HepG2 (cell line): ENCODE results near the gene SRSF8. TPM values are rescaled to one million over a fixed set of nuclear protein-coding genes. Genes with fewer than 3 reads are reported as not detected.

ENCODE experiments used
- CENPX ChIP-seq: sonication (generic); formaldehyde crosslinking; IDR thresholded peaks from 2 replicates; pipeline ENCODE4 v1.9.0; 2021; ENCODE audit warnings: mild to moderate bottlenecking, missing genetic modification reagents, moderate library complexity
- DPF2 ChIP-seq: sonication (generic); formaldehyde crosslinking; IDR thresholded peaks from 2 replicates; pipeline ENCODE4 v1.4.0; 2020; ENCODE audit warnings: mild to moderate bottlenecking, low read depth, missing genetic modification reagents, borderline replicate concordance
- FOXA3 ChIP-seq: IDR thresholded peaks from 2 replicates; pipeline ENCODE4 v1.6.1; 2016; ENCODE audit warnings: missing genetic modification reagents, missing compliant biosample characterization
- KLF9 ChIP-seq: IDR thresholded peaks from 2 replicates; pipeline ENCODE4 v1.6.1; 2016; ENCODE audit warnings: low read depth
- REPIN1 ChIP-seq: sonication (generic); formaldehyde crosslinking; IDR thresholded peaks from 2 replicates; pipeline ENCODE4 v1.8.0; 2022; ENCODE audit warnings: missing genetic modification reagents, low read depth, mild to moderate bottlenecking, borderline replicate concordance
- RFX1 ChIP-seq: fragments of 450-650 bp; IDR thresholded peaks from 2 replicates; pipeline ENCODE4 v1.6.1; 2017
- TCF7 ChIP-seq: sonication (generic); IDR thresholded peaks from 2 replicates; pipeline ENCODE4 v1.6.1; 2016; ENCODE audit warnings: antibody characterized with exemption, low read depth
- ZNF337 ChIP-seq: sonication (generic); formaldehyde crosslinking; IDR thresholded peaks from 2 replicates; pipeline ENCODE4 v1.5.1; 2020; ENCODE audit warnings: missing genetic modification reagents, low read depth, mild to moderate bottlenecking, borderline replicate concordance
- ZNF615 ChIP-seq: sonication (generic); formaldehyde crosslinking; IDR thresholded peaks from 2 replicates; pipeline ENCODE4 v1.5.0; 2020; ENCODE audit warnings: mild to moderate bottlenecking, missing genetic modification reagents, borderline replicate concordance
- ZNF790 ChIP-seq: sonication (generic); formaldehyde crosslinking; IDR thresholded peaks from 2 replicates; pipeline ENCODE4 v1.8.0; 2022; ENCODE audit warnings: missing genetic modification reagents, mild to moderate bottlenecking, borderline replicate concordance
- ZSCAN22 ChIP-seq: sonication (generic); formaldehyde crosslinking; IDR thresholded peaks from 2 replicates; pipeline ENCODE4 v1.4.0; 2020; ENCODE audit warnings: mild to moderate bottlenecking, missing genetic modification reagents
- polyA plus RNA-seq, 8 experiments: library from polyadenylated mRNA; depleted of rRNA in 3 of 8; stranded (reverse) in 7 of 8; unstranded in 1 of 8; fragments of >200 nt; fragmentation: Illumina TruSeq in 4 of 8; extraction: Trizol in 4 of 8; gene quantifications; 2 replicates each; pipeline versions ENCODE4 v1.2.1 to v1.2.3, GENCODE V29; 2011 to 2016; ENCODE audit warnings: low read depth in 4 of 8, missing spikeins in 1 of 8, mixed read lengths in 1 of 8; ENCODE audit not compliant: insufficient read depth in 1 of 8
- total RNA-seq, 5 experiments: library from RNA; depleted of rRNA; stranded (reverse); fragments of >200 nt; fragmentation: Illumina TruSeq; extraction: Trizol; gene quantifications; 2 replicates each; pipeline ENCODE4 v1.2.3, GENCODE V29; 2016; ENCODE audit warnings: low read depth in 1 of 5
- TF ChIP-seq, protein P1 (sequence below): sonication (generic); formaldehyde crosslinking; IDR thresholded peaks from 2 replicates; pipeline ENCODE4 v1.4.0; 2020; ENCODE audit warnings: missing genetic modification reagents
- TF ChIP-seq, protein P2 (sequence below): sonication (generic); formaldehyde crosslinking; IDR thresholded peaks from 2 replicates; pipeline ENCODE4 v1.9.0; 2021; ENCODE audit warnings: missing genetic modification reagents, borderline replicate concordance
- TF ChIP-seq, protein P3 (sequence below): sonication (generic); formaldehyde crosslinking; conservative IDR thresholded peaks from 2 replicates; pipeline ENCODE4 v1.4.0; 2020; ENCODE audit warnings: mild to moderate bottlenecking, missing genetic modification reagents, moderate library complexity
- TF ChIP-seq, protein P4 (sequence below): sonication (generic); formaldehyde crosslinking; IDR thresholded peaks from 2 replicates; pipeline ENCODE4 v1.8.0; 2022; ENCODE audit warnings: missing genetic modification reagents, mild to moderate bottlenecking, moderate library complexity, borderline replicate concordance
- TF ChIP-seq, protein P5 (sequence below): sonication (generic); formaldehyde crosslinking; IDR thresholded peaks from 2 replicates; pipeline ENCODE4 v1.5.0; 2020; ENCODE audit warnings: missing genetic modification reagents, mild to moderate bottlenecking, borderline replicate concordance
- TF ChIP-seq, protein P6 (sequence below): fragments of 450-650 bp; IDR thresholded peaks from 2 replicates; pipeline ENCODE4 v1.6.1; 2016

The SRSF8 gene
- total and polyA plus RNA-seq, 2 of the 13 experiments (the other 11 are each of a cell fraction or from before 2014, with no cell fraction given): 21.8 to 25.8 TPM

DNA sequence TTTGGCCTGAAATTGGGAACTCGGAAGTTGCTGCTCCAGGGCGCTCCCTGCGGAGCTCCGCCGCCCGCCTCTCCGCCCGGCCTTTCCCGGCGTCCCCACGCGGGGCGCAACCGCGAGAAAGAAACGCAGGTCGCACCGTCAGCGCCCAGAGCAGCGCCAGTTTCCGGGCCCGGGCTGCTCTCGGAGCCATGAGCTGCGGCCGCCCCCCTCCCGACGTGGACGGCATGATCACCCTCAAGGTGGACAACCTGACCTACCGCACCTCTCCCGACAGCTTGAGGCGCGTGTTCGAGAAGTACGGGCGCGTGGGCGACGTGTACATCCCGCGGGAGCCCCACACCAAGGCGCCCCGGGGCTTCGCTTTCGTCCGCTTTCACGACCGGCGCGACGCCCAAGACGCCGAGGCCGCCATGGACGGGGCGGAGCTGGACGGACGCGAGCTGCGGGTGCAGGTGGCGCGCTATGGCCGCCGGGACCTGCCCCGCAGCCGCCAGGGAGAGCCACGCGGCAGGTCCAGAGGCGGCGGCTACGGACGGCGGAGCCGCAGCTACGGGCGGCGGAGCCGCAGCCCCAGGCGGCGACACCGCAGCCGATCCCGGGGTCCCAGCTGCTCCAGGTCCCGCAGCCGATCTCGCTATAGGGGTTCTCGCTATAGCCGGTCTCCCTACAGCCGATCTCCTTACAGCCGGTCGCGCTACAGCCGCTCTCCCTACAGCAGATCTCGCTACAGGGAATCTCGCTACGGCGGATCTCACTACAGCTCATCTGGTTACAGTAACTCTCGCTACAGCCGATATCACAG, 521 bp downstream of the SRSF8 start (continued):
- TF ChIP-seq TCF7 (no peak), RFX1 (no peak), ZSCAN22 (CRISPR knock-in tag) (peak; percentile 54; the same call in 1 of the 2 replicates), ZNF790 (CRISPR knock-in tag) (0 out of 2 replicates have a peak, but pooled peaks have one; percentile 47), CENPX (no peak), FOXA3 (CRISPR knock-in tag) (no peak), ZNF337 (CRISPR knock-in tag) (peak; percentile 31; the same call in 1 of the 2 replicates), DPF2 (no peak), KLF9 (no peak), ZNF615 (CRISPR knock-in tag) (no peak), REPIN1 (peak; percentile 42; the same call in 1 of the 2 replicates)
- TF ChIP-seq, protein P1, sequence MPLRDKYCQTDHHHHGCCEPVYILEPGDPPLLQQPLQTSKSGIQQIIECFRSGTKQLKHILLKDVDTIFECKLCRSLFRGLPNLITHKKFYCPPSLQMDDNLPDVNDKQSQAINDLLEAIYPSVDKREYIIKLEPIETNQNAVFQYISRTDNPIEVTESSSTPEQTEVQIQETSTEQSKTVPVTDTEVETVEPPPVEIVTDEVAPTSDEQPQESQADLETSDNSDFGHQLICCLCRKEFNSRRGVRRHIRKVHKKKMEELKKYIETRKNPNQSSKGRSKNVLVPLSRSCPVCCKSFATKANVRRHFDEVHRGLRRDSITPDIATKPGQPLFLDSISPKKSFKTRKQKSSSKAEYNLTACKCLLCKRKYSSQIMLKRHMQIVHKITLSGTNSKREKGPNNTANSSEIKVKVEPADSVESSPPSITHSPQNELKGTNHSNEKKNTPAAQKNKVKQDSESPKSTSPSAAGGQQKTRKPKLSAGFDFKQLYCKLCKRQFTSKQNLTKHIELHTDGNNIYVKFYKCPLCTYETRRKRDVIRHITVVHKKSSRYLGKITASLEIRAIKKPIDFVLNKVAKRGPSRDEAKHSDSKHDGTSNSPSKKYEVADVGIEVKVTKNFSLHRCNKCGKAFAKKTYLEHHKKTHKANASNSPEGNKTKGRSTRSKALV (CRISPR knock-in tag): peak; percentile 59; the same call in 1 of the 2 replicates
- TF ChIP-seq, protein P2, sequence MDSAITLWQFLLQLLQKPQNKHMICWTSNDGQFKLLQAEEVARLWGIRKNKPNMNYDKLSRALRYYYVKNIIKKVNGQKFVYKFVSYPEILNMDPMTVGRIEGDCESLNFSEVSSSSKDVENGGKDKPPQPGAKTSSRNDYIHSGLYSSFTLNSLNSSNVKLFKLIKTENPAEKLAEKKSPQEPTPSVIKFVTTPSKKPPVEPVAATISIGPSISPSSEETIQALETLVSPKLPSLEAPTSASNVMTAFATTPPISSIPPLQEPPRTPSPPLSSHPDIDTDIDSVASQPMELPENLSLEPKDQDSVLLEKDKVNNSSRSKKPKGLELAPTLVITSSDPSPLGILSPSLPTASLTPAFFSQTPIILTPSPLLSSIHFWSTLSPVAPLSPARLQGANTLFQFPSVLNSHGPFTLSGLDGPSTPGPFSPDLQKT (CRISPR knock-in tag): no peak
- TF ChIP-seq, protein P3, sequence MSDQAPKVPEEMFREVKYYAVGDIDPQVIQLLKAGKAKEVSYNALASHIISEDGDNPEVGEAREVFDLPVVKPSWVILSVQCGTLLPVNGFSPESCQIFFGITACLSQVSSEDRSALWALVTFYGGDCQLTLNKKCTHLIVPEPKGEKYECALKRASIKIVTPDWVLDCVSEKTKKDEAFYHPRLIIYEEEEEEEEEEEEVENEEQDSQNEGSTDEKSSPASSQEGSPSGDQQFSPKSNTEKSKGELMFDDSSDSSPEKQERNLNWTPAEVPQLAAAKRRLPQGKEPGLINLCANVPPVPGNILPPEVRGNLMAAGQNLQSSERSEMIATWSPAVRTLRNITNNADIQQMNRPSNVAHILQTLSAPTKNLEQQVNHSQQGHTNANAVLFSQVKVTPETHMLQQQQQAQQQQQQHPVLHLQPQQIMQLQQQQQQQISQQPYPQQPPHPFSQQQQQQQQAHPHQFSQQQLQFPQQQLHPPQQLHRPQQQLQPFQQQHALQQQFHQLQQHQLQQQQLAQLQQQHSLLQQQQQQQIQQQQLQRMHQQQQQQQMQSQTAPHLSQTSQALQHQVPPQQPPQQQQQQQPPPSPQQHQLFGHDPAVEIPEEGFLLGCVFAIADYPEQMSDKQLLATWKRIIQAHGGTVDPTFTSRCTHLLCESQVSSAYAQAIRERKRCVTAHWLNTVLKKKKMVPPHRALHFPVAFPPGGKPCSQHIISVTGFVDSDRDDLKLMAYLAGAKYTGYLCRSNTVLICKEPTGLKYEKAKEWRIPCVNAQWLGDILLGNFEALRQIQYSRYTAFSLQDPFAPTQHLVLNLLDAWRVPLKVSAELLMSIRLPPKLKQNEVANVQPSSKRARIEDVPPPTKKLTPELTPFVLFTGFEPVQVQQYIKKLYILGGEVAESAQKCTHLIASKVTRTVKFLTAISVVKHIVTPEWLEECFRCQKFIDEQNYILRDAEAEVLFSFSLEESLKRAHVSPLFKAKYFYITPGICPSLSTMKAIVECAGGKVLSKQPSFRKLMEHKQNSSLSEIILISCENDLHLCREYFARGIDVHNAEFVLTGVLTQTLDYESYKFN (CRISPR knock-in tag): peak; percentile 34; the same call in 1 of the 2 replicates
- TF ChIP-seq, protein P4, sequence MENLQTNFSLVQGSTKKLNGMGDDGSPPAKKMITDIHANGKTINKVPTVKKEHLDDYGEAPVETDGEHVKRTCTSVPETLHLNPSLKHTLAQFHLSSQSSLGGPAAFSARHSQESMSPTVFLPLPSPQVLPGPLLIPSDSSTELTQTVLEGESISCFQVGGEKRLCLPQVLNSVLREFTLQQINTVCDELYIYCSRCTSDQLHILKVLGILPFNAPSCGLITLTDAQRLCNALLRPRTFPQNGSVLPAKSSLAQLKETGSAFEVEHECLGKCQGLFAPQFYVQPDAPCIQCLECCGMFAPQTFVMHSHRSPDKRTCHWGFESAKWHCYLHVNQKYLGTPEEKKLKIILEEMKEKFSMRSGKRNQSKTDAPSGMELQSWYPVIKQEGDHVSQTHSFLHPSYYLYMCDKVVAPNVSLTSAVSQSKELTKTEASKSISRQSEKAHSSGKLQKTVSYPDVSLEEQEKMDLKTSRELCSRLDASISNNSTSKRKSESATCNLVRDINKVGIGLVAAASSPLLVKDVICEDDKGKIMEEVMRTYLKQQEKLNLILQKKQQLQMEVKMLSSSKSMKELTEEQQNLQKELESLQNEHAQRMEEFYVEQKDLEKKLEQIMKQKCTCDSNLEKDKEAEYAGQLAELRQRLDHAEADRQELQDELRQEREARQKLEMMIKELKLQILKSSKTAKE: no peak
- TF ChIP-seq, protein P5, sequence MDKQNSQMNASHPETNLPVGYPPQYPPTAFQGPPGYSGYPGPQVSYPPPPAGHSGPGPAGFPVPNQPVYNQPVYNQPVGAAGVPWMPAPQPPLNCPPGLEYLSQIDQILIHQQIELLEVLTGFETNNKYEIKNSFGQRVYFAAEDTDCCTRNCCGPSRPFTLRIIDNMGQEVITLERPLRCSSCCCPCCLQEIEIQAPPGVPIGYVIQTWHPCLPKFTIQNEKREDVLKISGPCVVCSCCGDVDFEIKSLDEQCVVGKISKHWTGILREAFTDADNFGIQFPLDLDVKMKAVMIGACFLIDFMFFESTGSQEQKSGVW: no peak
- TF ChIP-seq, protein P6, sequence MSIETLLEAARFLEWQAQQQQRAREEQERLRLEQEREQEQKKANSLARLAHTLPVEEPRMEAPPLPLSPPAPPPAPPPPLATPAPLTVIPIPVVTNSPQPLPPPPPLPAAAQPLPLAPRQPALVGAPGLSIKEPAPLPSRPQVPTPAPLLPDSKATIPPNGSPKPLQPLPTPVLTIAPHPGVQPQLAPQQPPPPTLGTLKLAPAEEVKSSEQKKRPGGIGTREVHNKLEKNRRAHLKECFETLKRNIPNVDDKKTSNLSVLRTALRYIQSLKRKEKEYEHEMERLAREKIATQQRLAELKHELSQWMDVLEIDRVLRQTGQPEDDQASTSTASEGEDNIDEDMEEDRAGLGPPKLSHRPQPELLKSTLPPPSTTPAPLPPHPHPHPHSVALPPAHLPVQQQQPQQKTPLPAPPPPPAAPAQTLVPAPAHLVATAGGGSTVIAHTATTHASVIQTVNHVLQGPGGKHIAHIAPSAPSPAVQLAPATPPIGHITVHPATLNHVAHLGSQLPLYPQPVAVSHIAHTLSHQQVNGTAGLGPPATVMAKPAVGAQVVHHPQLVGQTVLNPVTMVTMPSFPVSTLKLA: no peak
